T-cell (primary cell): ENCODE data around the gene PET117. TPM values are rescaled to one million over a fixed set of nuclear protein-coding genes. Genes with fewer than 3 reads are reported as not detected.
A peak's percentile ranks its signal among the peaks of the same experiment; 100 is the strongest.
"Not testable (repeated sequence)": the region's sequence is repeated elsewhere in the genome, so short reads cannot be mapped to it uniquely, and the experiment has no call there.

Experiments
- ATAC-seq, 4 experiments: fragments of 200-7000 bp in 3 of 4; fragments of 150-1000 bp in 1 of 4; cut with Tn5 transposase; replicated peaks in 1 of 4; 1 replicate in 3 of 4; 2 replicates in 1 of 4; pipeline ENCODE4 v1.10.0; 2021; ENCODE audit warnings: moderate library complexity in 3 of 4, mild to moderate bottlenecking in 2 of 4, moderate number of reproducible peaks in 1 of 4
- CTCF ChIA-PET, 2 donors: fragments of 300-600 bp; sonication (Branson Sonifier 250); formaldehyde crosslinking; loops; one replicate each; lab custom pipeline; 2022; ENCODE audit warnings: antibody characterized with exemption in 2 of 2; lab: Charles Lee
- POLR2A ChIA-PET, 2 donors: fragments of 300-600 bp; sonication (Branson Sonifier 250); formaldehyde crosslinking; loops; one replicate each; lab custom pipeline; 2022; ENCODE audit warnings: antibody characterized with exemption in 2 of 2; lab: Charles Lee
- DNase-seq, 35 experiments: peaks; one replicate each; pipeline versions ENCODE4 v3.0.0 to v3.0.0-alpha.2; 2013 to 2023
- H3K27ac ChIP-seq: one replicate; pipeline ENCODE4 v1.5.1; 2013; ENCODE audit warnings: low read length
- H3K27me3 ChIP-seq, 2 experiments: replicated peaks in 1 of 2; 1 replicate in 1 of 2; 2 replicates in 1 of 2; pipeline versions ENCODE4 v1.6.1 to v1.7.0; 2013; ENCODE audit warnings: low read length in 1 of 2, mixed read lengths in 1 of 2; ENCODE audit not compliant: control insufficient read depth in 2 of 2, insufficient read depth in 2 of 2; ENCODE audit errors: extremely low read depth in 1 of 2
- H3K36me3 ChIP-seq, 2 donors: 1 replicate in 1 of 2; 2 replicates in 1 of 2; pipeline versions ENCODE4 v1.6.1 to v1.7.0; 2013; ENCODE audit warnings: low read length in 1 of 2; ENCODE audit not compliant: control insufficient read depth in 2 of 2, insufficient read depth in 1 of 2; ENCODE audit errors: extremely low read depth in 1 of 2
- H3K4me1 ChIP-seq, 2 experiments: 1 replicate in 1 of 2; 2 replicates in 1 of 2; pipeline versions ENCODE4 v1.6.1 to v1.7.0; 2013; ENCODE audit warnings: low read length in 2 of 2, mixed read lengths in 1 of 2; ENCODE audit not compliant: insufficient read depth in 2 of 2, control insufficient read depth in 1 of 2; ENCODE audit errors: extremely low read depth in 1 of 2
- H3K4me3 ChIP-seq, 2 donors: 1 replicate in 1 of 2; 2 replicates in 1 of 2; pipeline versions ENCODE4 v1.5.1 to v1.7.0; 2013; ENCODE audit warnings: mild to moderate bottlenecking in 2 of 2, low read length in 1 of 2, moderate library complexity in 1 of 2; ENCODE audit not compliant: control insufficient read depth in 1 of 2; ENCODE audit errors: extremely low read depth in 1 of 2
- H3K9me3 ChIP-seq: 2 replicates; pipeline ENCODE4 v1.7.0; 2013
- H3K27ac Mint-ChIP-seq, 2 donors: one replicate each; pipeline ENCODE4 v1.8.0; 2020 to 2021; ENCODE audit warnings: mild to moderate bottlenecking in 2 of 2, mixed read lengths in 2 of 2
- H3K27me3 Mint-ChIP-seq, 2 donors: one replicate each; pipeline ENCODE4 v1.8.0; 2021 to 2022; ENCODE audit warnings: mixed read lengths in 2 of 2
- H3K36me3 Mint-ChIP-seq: one replicate; pipeline ENCODE4 v1.8.0; 2021; ENCODE audit warnings: mixed read lengths
- H3K4me1 Mint-ChIP-seq, 3 donors: one replicate each; pipeline ENCODE4 v1.8.0; 2020 to 2022; ENCODE audit warnings: mixed read lengths in 3 of 3, mild to moderate bottlenecking in 1 of 3
- H3K4me3 Mint-ChIP-seq, 3 donors: one replicate each; pipeline ENCODE4 v1.8.0; 2020 to 2022; ENCODE audit warnings: mild to moderate bottlenecking in 3 of 3, mixed read lengths in 3 of 3, moderate library complexity in 3 of 3
- H3K9me3 Mint-ChIP-seq, 3 donors: one replicate each; pipeline ENCODE4 v1.8.0; 2020 to 2022; ENCODE audit warnings: mixed read lengths in 3 of 3
- WGBS: methylation state at CpG from one replicate; pipeline ENCODE4 v1.1.5; 2013; ENCODE audit warnings: missing lambda C conversion rate; ENCODE audit not compliant: insufficient coverage; 5-methylcytosine and 5-hydroxymethylcytosine counted together
- total RNA-seq, 35 experiments: library from RNA in 6 of 35; stranded (reverse) in 6 of 35; fragments of 120-200 nt in 1 of 35; gene quantifications; one replicate each; pipeline versions ENCODE4 v1.2.1 to v1.2.4 and lab custom pipeline; 2013 to 2026

PET117 gene, protein sequence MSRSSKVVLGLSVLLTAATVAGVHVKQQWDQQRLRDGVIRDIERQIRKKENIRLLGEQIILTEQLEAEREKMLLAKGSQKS
- total RNA-seq (10 to 100 TPM in 4 of 5 donors, 1 to 10 TPM in 1; 10.0 to 15.6 (median 13.4) TPM), total RNA-seq (lab: John Stamatoyannopoulos, UW) (0.06 to 1.6 (median 0.40) reads per million in 29 experiments)
- total RNA-seq (2013) = 22.2 TPM

DNA sequence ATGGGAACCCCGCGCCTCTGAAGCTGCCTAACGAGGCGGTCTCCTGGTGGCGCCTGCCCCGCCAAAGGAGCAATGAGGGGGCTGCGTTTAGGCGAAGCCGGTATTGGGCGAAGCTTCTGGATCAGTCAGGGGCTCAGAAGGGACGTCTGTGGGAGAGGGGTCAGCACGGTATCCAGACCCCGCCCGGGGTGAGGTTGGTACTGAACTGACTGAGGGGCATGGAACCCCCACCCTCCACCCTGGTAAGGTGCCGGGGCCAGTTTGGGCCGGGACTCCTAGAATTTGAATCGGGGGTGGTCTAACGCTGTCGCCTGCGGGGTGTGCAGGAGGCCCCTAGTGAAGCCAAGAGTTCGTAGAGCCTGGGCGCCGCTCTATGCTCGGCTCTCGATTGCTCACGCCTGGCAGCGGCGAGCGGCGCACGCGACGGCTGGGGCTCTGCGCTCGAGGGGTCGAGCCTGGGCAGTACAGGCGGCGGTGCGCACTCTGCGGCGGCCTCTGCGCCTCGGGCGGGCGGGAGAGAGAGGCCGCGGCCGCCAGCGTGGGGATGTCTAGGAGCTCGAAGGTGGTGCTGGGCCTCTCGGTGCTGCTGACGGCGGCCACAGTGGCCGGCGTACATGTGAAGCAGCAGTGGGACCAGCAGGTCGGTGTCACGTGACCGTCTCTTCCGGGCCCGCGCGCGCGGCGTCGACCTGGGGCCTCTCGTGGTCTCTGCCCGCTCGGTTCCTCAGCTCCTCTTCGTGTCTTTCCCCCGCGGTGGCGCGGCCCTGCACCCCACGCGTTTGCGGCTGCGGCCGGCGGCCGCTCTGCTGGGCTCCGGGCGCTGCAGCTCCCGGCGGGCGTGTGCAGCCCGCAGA is at the start of gene PET117, which contains the start of gene KAT14:
TSS of gene PET117 (plus strand) at position 452 of the 854 bp plus-strand sequence. CDS start at position 545, 93 bp downstream.
TSS of gene KAT14 (plus strand) at position 452 of the 854 bp plus-strand sequence. CDS start 4,798 bp downstream, outside the sequence.
- POLR2A ChIA-PET = interaction anchor here in 1 of 2 donors (0.5 to 1.1 kb wide), 2 partner anchors 43 to 370 kb away, joined by 3 to 6 read pairs; partner anchors contain the start of gene SEC23B
- H3K27me3 Mint-ChIP-seq = no peaks in the 10 kb centered on the region

DNA sequence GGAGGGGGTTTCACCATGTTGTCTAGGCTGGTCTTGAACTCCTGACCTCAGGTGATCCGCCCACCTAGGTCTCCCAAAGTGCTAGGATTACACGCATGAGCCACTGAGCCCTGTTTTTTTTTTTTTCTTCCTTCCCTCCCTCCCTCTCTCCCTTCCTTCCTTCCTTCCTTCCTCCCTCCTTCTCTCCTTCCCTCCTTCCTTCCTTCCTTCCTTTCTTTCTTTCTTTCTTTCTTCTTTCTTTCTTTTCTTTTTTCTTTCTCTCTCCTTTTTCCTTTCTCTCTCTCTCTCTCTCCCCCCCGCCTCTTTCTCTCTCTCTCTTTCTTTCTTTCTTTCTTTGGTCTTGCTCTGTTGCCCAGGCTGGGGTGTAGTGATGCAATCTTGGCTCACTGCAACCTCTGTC is 49.4 kb upstream of the PET117 start:
- H3K4me3 Mint-ChIP-seq, DNase-seq, H3K9me3 ChIP-seq, H3K36me3 Mint-ChIP-seq, H3K4me1 ChIP-seq, H3K36me3 ChIP-seq, POLR2A ChIA-PET, ATAC-seq, H3K4me1 Mint-ChIP-seq, H3K9me3 Mint-ChIP-seq, H3K27ac ChIP-seq, H3K4me3 ChIP-seq, H3K27ac Mint-ChIP-seq: not testable (repeated sequence)
- CTCF ChIA-PET = interaction anchor here in 1 of 2 donors (0.7 kb wide), 1 partner anchor 10 kb away, joined by 5 read pairs; no protein-coding TSS in a partner anchor
- peaks cover 9 to 19% of the 10 kb centered on the region in 2 donors for H3K27me3 Mint-ChIP-seq
- 75% methylated on average over 2 of the region's 3 CpGs for WGBS
- peaks cover 0 to 12% of the 10 kb centered on the region in 2 experiments for H3K27me3 ChIP-seq

More for the DNA sequence above, at the start of gene PET117, which contains the start of gene KAT14:
- peak within 1 kb of the TSS; percentile 87 to 89 (median 88) for H3K4me3 Mint-ChIP-seq
- Histone ChIP-seq H3K9me3 (no peaks in the 10 kb centered on the region), H3K4me1 (peaks cover 14 to 31% of the 10 kb centered on the region in 2 experiments), H3K27me3 (no peaks in the 10 kb centered on the region), H3K4me3 (peak within 1 kb of the TSS; percentile 82 to 94), H3K36me3 (peaks cover 0 to 7% of the 10 kb centered on the region in 2 donors), H3K27ac (peak within 1 kb of the TSS; percentile 74)
- peaks cover 28 to 38% (median 36%) of the 10 kb centered on the region in 3 donors for H3K4me1 Mint-ChIP-seq
- under 1% methylated on average over 76 of the region's 87 CpGs for WGBS
- peaks cover 7% of the 10 kb centered on the region for H3K36me3 Mint-ChIP-seq
- ATAC-seq = peak; percentile 89 to 95 (median 92)
- DNase-seq = peak; percentile 78 to 96 (median 88)
- CTCF ChIA-PET = interaction anchor here (0.6 to 1.5 kb wide), 3 partner anchors 150 to 455 kb away, joined by 3 to 10 read pairs (median 9); partner anchors contain the start of genes RRBP1 (in 1 of the 2) and ZNF133 (in 1 of the 2)
- peak within 1 kb of the TSS; percentile 81 to 89 for H3K27ac Mint-ChIP-seq
- no peaks in the 10 kb centered on the region for H3K9me3 Mint-ChIP-seq

DNA sequence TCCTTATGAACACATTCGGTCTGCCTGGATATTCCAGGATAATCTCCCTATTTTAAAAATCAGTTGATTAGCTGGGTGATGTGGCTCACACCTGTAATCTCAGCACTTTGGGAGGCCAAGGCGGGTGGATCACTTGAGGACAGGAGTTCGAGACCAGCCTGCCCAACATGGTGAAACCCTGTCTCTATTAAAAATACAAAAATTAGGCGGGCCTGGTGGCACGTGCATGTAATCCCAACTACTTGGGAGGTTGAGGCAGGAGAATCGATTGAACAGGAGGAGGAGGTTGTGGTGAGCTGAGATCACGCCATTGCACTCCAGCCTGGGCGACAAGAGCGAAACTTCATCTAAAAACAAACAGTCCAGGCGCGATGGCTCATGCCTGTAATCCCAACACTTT is 48.8 kb upstream of the PET117 start:
- DNase-seq, H3K9me3 ChIP-seq, H3K36me3 ChIP-seq, H3K27ac ChIP-seq, H3K9me3 Mint-ChIP-seq, H3K4me1 Mint-ChIP-seq, CTCF ChIA-PET, H3K36me3 Mint-ChIP-seq, H3K4me1 ChIP-seq, H3K4me3 ChIP-seq, H3K4me3 Mint-ChIP-seq, ATAC-seq, H3K27ac Mint-ChIP-seq, POLR2A ChIA-PET: not testable (repeated sequence)
- WGBS = 80% methylated on average over 1 of the region's 11 CpGs
- H3K27me3 ChIP-seq = peaks cover 0 to 12% of the 10 kb centered on the region in 2 experiments
- H3K27me3 Mint-ChIP-seq = peaks cover 9 to 19% of the 10 kb centered on the region in 2 donors

DNA sequence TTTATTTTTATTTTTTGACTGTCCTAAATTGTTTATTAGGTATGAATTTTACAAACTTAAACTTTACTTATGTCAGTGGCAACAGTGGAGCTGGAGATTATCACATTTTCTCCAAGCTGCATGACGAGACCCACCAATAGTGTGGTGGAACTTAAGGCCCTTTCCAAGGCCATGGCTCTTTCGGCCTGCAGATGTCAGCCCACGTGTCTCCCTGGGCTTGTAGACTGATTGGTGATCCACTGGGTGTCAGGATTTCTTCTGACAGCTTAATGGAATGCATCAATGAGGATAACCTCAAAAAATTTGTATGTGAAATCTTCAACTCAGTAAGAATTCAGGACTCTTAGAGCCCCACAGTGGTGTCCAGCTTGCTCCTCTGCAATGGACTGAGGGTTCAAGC is 47.6 kb upstream of the PET117 start:
- peaks cover 0 to 12% of the 10 kb centered on the region in 2 experiments for H3K27me3 ChIP-seq
- POLR2A ChIA-PET = no interaction called here
- 57% methylated on average over 2 of the region's 3 CpGs for WGBS
- ATAC-seq (no peak), DNase-seq (no peak)
- H3K9me3 Mint-ChIP-seq = no peaks in the 10 kb centered on the region
- H3K27me3 Mint-ChIP-seq = peaks cover 9 to 16% of the 10 kb centered on the region in 2 donors
- no peaks in the 10 kb centered on the region for H3K4me1 Mint-ChIP-seq
- no peaks in the 10 kb centered on the region for H3K36me3 Mint-ChIP-seq
- no peak overlapping the region for H3K27ac ChIP-seq
- no peak overlapping the region for H3K27ac Mint-ChIP-seq
- H3K9me3 ChIP-seq = no peaks in the 10 kb centered on the region
- CTCF ChIA-PET = no interaction called here
- H3K36me3 ChIP-seq = no peaks in the 10 kb centered on the region
- no peaks in the 10 kb centered on the region for H3K4me1 ChIP-seq
- H3K4me3 Mint-ChIP-seq = no peak overlapping the region
- H3K4me3 ChIP-seq = no peak overlapping the region

DNA sequence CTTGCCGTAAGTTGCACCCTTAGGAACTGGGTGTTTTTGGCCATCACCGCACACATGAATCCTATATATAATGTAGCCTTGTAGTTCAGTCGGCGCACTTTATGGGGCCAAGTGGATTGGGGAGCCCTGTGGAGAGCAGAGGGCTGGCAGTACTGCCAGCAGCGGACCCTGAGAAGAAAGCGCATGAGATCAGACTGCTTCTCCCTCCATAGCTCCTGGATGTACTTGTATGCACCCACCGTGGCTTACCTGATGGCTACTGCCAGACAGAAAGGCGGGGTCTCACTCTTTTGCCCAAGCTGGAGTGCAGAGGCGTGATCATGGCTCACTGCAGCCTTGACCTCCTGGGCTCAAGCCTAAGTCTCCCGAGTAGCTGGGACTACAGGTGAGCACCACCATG is 47.2 kb upstream of the PET117 start:
- Mint-ChIP-seq H3K27ac (no peak overlapping the region), H3K27me3 (peaks cover 9 to 16% of the 10 kb centered on the region in 2 donors), H3K4me3 (no peak overlapping the region), H3K36me3 (no peaks in the 10 kb centered on the region), H3K9me3 (no peaks in the 10 kb centered on the region), H3K4me1 (no peaks in the 10 kb centered on the region)
- H3K27me3 ChIP-seq = peaks cover 0 to 12% of the 10 kb centered on the region in 2 experiments
- no peaks in the 10 kb centered on the region for H3K4me1 ChIP-seq
- WGBS = 81% methylated on average over 5 of the region's 10 CpGs
- no peak overlapping the region for H3K4me3 ChIP-seq
- no peak overlapping the region for H3K27ac ChIP-seq
- DNase-seq = no peak
- ATAC-seq = no peak
- no peaks in the 10 kb centered on the region for H3K36me3 ChIP-seq
- ChIA-PET POLR2A (no interaction called here), CTCF (no interaction called here)
- no peaks in the 10 kb centered on the region for H3K9me3 ChIP-seq

DNA sequence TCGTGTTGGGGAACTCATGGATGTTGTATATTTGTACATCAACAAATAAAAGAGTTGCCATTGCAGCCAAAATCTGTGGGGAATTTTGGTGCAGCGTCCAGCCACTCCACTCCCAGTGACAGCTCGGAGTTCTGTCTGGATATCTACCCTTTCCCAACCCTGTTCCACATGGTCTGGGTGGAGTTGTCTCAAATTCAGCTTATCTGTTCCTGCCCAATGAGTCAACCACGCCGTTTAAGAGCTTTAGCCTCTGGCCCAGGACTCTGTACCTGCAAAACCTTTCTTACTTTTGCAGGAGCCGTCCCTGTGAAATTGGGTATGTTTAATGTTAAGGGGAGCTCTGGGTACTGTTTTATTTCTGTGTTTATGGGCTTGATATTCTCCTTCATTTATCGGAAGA is 46.0 kb upstream of the PET117 start:
- Histone ChIP-seq H3K9me3 (no peaks in the 10 kb centered on the region), H3K4me3 (no peak overlapping the region), H3K27me3 (peaks cover 0 to 12% of the 10 kb centered on the region in 2 experiments), H3K36me3 (no peaks in the 10 kb centered on the region), H3K4me1 (no peaks in the 10 kb centered on the region), H3K27ac (no peak overlapping the region)
- H3K4me3 Mint-ChIP-seq = no peak overlapping the region
- DNase-seq (no peak), ATAC-seq (no peak)
- H3K27me3 Mint-ChIP-seq = peaks cover 9 to 16% of the 10 kb centered on the region in 2 donors
- H3K36me3 Mint-ChIP-seq = no peaks in the 10 kb centered on the region
- ChIA-PET CTCF (no interaction called here), POLR2A (no interaction called here)
- no peak overlapping the region for H3K27ac Mint-ChIP-seq
- H3K9me3 Mint-ChIP-seq = no peaks in the 10 kb centered on the region
- WGBS = 92% methylated on average over 2 of the region's 7 CpGs
- H3K4me1 Mint-ChIP-seq = no peaks in the 10 kb centered on the region
